HG03342 (cell line): ENCODE measurements around the gene TSC2.
"Not testable (repeated sequence)": the region's sequence is repeated elsewhere in the genome, so short reads cannot be mapped to it uniquely, and the experiment has no call there.

Experiments used
- ATAC-seq: cut with Tn5 transposase; IDR thresholded peaks from one replicate; pipeline ENCODE4 v1.9.1; 2021; ENCODE audit warnings: mild to moderate bottlenecking, moderate library complexity; ENCODE audit not compliant: unreplicated experiment

Gene TSC2

GRCh38 chr16:2135770-2136490, 88.1 kb downstream of the TSC2 start, which contains the start of gene PKD1:
Gene PKD1, minus strand, starts transcription at chr16:2135898. Its CDS starts 209 bp downstream, at chr16:2135689.
- ATAC-seq = not testable (repeated sequence)
